GM15510 (cell line): ENCODE measurements around the gene CASP2.

Experiments
- POLR2A ChIP-seq: IDR thresholded peaks from 3 replicates; pipeline ENCODE4 v1.6.1; 2011; ENCODE audit warnings: borderline replicate concordance; ENCODE audit not compliant: insufficient read length; ENCODE audit errors: extremely low read depth

The CASP2 gene

DNA sequence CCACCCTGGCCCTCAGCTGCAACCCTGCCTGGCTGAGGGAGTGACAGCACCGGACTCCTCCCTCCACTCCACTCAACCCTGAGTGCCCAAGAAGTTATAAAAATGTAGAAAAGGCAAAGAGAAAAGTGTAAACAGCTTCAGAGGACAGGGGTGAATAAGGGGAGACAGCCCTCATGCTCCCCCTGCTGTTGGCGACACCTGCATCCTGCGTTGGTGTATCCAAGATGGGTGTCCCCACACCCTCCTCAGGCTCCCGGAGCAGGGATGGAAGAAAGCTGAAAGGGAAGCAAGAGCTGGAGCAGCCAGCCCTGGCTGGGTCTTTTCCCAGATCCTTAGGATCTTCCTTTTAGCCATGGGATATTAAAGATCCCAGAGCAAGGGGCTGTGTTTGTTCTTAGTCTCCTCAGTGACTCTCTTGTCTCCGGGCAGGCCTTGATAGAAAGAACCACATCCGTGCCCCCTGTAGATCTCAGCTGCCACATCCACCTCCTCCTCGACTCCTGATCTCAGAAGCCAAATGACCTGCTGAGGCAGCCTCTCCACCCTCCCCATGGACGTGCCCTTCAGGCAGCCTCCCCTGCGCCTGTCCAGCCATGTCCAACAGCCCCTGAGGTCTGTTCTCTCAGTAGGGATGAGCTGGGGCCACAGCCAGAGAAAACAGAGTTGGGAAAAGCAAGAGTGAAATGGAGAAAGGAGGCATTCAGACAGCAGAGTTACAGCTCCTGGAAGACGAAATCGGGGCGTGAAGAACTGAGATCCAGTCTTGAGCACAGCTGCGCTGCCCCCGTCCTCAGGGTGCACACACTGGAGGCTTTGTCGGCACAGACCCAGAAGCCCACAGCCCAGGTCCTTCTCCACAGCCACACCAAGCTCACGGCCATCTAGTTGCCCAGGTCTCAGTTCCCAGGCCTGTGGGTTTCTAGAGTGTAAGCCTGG lies 67.6 kb downstream of the CASP2 start:
- TF ChIP-seq POLR2A = no peak

DNA sequence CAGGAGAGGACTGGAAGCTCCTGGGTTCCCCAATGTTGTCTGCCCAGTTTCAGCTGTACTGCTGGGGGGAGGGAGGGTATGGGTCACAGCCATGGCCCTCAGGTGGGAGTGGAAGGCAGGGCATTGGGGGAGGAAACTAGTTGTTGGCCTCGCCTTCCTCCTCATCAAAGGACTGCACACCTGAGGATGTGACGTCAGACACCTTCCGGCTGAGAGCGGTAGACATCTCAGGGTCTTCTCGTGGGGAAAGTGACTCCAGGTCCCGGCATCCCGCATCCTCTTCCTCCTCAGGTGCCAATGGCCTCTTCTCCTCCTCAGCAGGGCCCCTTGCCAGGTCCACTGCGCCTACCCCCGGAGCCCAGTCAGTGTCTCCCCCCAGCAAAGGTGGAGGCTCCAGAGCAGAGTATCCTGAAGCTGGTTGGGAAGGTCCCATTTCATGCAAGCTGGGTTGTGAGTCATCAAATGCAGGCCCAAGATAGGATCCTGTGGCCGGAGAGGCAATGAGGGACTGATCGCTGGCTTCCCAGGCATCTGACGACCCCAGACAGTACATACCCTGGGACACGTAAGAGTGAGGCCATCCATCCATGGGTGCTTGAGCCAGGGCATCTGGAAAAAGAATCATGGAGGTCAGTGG lies 68.4 kb downstream of the CASP2 start:
- no peak for TF ChIP-seq POLR2A
